OCI-LY1 (cell line): ENCODE measurements around the gene NDUFA11.

ENCODE experiments used
- H2AFZ ChIP-seq: fragments of 200-600 bp; sonication (generic), shearing (Covaris generic); 2 replicates; pipeline ENCODE4 v1.6.0; 2014; ENCODE audit warnings: antibody characterized with exemption, mild to moderate bottlenecking, low read length
- H3F3A ChIP-seq: fragments of 200-600 bp; sonication (generic), shearing (Covaris generic); 2 replicates; pipeline ENCODE4 v1.6.0; 2014; ENCODE audit warnings: mild to moderate bottlenecking, antibody characterized with exemption, low read length, moderate library complexity; ENCODE audit not compliant: insufficient read depth
- H3K27ac ChIP-seq: fragments of 200-600 bp; sonication (generic); 2 replicates; pipeline ENCODE4 v1.5.1; 2014; ENCODE audit warnings: low read length, mixed run types, mild to moderate bottlenecking, low read depth; ENCODE audit not compliant: poor library complexity, severe bottlenecking
- H3K27me3 ChIP-seq: fragments of 200-600 bp; sonication (generic); 2 replicates; pipeline ENCODE4 v1.6.0; 2014; ENCODE audit warnings: antibody characterized with exemption, mild to moderate bottlenecking, low read length, moderate library complexity; ENCODE audit not compliant: insufficient read depth
- H3K36me3 ChIP-seq: fragments of 200-600 bp; sonication (generic); 2 replicates; pipeline ENCODE4 v1.6.1; 2014; ENCODE audit warnings: mild to moderate bottlenecking, antibody characterized with exemption, low read length, moderate library complexity, mixed read lengths; ENCODE audit not compliant: insufficient read depth
- H3K4me1 ChIP-seq: fragments of 200-600 bp; sonication (generic); 2 replicates; pipeline ENCODE4 v1.5.1; 2014; ENCODE audit warnings: mild to moderate bottlenecking, low read length, moderate library complexity; ENCODE audit not compliant: insufficient read depth, severe bottlenecking
- H3K4me2 ChIP-seq: fragments of 200-600 bp; sonication (generic), shearing (Covaris generic); 2 replicates; pipeline ENCODE4 v1.6.1; 2014; ENCODE audit warnings: low read length
- H3K4me3 ChIP-seq: fragments of 200-600 bp; sonication (generic); 2 replicates; pipeline ENCODE4 v1.5.1; 2014; ENCODE audit warnings: low read length, low read depth, mild to moderate bottlenecking, mixed read lengths; ENCODE audit not compliant: poor library complexity, severe bottlenecking
- H3K79me2 ChIP-seq: fragments of 200-600 bp; shearing (Covaris generic); 2 replicates; pipeline ENCODE4 v1.6.1; 2016; ENCODE audit warnings: mixed run types, low read length, mixed read lengths; ENCODE audit not compliant: insufficient read depth
- H3K9ac ChIP-seq: fragments of 200-600 bp; sonication (generic), shearing (Covaris generic); 2 replicates; pipeline ENCODE4 v1.6.1; 2014; ENCODE audit warnings: mild to moderate bottlenecking, low read length, mixed read lengths
- H3K9me2 ChIP-seq: fragments of 200-600 bp; sonication (generic), shearing (Covaris generic); 2 replicates; pipeline ENCODE4 v1.6.1; 2014; ENCODE audit warnings: low read depth, mild to moderate bottlenecking, low read length, mixed read lengths
- H3K9me3 ChIP-seq: fragments of 200-600 bp; shearing (Covaris generic); 2 replicates; pipeline ENCODE4 v1.6.1; 2014; ENCODE audit warnings: low read length, mixed read lengths
- H4K20me1 ChIP-seq: fragments of 200-600 bp; sonication (generic), shearing (Covaris generic); 2 replicates; pipeline ENCODE4 v1.6.0; 2016; ENCODE audit warnings: mild to moderate bottlenecking, low read length; ENCODE audit not compliant: insufficient read depth
- CTCF ChIP-seq: fragments of 200-600 bp; sonication (generic), shearing (Covaris generic); IDR thresholded peaks from 2 replicates; pipeline ENCODE4 v1.5.1; 2017; ENCODE audit warnings: mild to moderate bottlenecking, antibody characterized with exemption, low read length, moderate library complexity, mixed read lengths
- EZH2 ChIP-seq: fragments of 200-600 bp; sonication (generic), shearing (Covaris generic); IDR thresholded peaks from 2 replicates; pipeline ENCODE4 v1.8.0; 2017; ENCODE audit warnings: borderline replicate concordance, mixed run types, mild to moderate bottlenecking, antibody characterized with exemption, low read length, moderate library complexity, mixed read lengths

Gene NDUFA11

GRCh38 chr19:5903624-5904351 lies at the start of gene NDUFA11:
TSS of gene NDUFA11 (minus strand) at chr19:5903790. CDS start at chr19:5903708, 82 bp downstream.
- Histone ChIP-seq H3K79me2 (peaks cover 30% of the 10 kb centered on the region), H3K9me2 (no peaks in the 10 kb centered on the region), H3K27ac (peak within 1 kb of the TSS; percentile 82), H3K9me3 (no peaks in the 10 kb centered on the region), H3K27me3 (no peaks in the 10 kb centered on the region), H3K9ac (peak within 1 kb of the TSS; percentile 99), H4K20me1 (no peaks in the 10 kb centered on the region), H2AFZ (0 out of 2 replicates have a peak within 1 kb of the TSS, but pooled peaks have one; percentile 31), H3F3A (no peaks in the 10 kb centered on the region), H3K36me3 (peaks cover 16% of the 10 kb centered on the region), H3K4me2 (peak within 1 kb of the TSS; percentile 88), H3K4me3 (peak within 1 kb of the TSS; percentile 97), H3K4me1 (peaks cover 18% of the 10 kb centered on the region)
- TF ChIP-seq CTCF (no peak), EZH2 (no peak)

- no peaks in the 10 kb centered on the region for H3K9me2 ChIP-seq
- H3K27me3 ChIP-seq: no peaks in the 10 kb centered on the region
- H3K4me3 ChIP-seq: no peak overlapping the region
- H2AFZ ChIP-seq: no peak overlapping the region
- TF ChIP-seq CTCF (no peak), EZH2 (no peak)
- peak overlapping the region; percentile 44; the same call in 1 of the 2 replicates for H3K4me2 ChIP-seq
- peaks cover 51% of the 10 kb centered on the region for H3K79me2 ChIP-seq
- no peaks in the 10 kb centered on the region for H4K20me1 ChIP-seq
- H3F3A ChIP-seq: no peaks in the 10 kb centered on the region
- H3K9ac ChIP-seq: no peak overlapping the region
- H3K36me3 ChIP-seq: peaks cover 15% of the 10 kb centered on the region; the same call in 1 of the 2 replicates
- H3K27ac ChIP-seq: peak overlapping the region; percentile 98
- peaks cover 88% of the 10 kb centered on the region for H3K4me1 ChIP-seq
- H3K9me3 ChIP-seq: no peaks in the 10 kb centered on the region
Measured at GRCh38 chr19:5953030-5953589, 49.5 kb upstream of the NDUFA11 start.

GRCh38 chr19:5952193-5953029 lies 48.8 kb upstream of the NDUFA11 start:
- Histone ChIP-seq H3K36me3 (peaks cover 13% of the 10 kb centered on the region; the same call in 1 of the 2 replicates), H3K4me2 (peak overlapping the region; percentile 14; the same call in 1 of the 2 replicates), H4K20me1 (no peaks in the 10 kb centered on the region), H3K9me3 (no peaks in the 10 kb centered on the region), H3K9me2 (no peaks in the 10 kb centered on the region), H3F3A (no peaks in the 10 kb centered on the region), H3K4me1 (peaks cover 88% of the 10 kb centered on the region), H3K9ac (no peak overlapping the region; the same call in 1 of the 2 replicates), H3K27ac (peak overlapping the region; percentile 98), H3K4me3 (no peak overlapping the region), H3K79me2 (peaks cover 47% of the 10 kb centered on the region), H3K27me3 (no peaks in the 10 kb centered on the region), H2AFZ (no peak overlapping the region)
- TF ChIP-seq CTCF: no peak
- no peak for TF ChIP-seq EZH2
